ENCODE measurements around the gene ACTG1. TPM values are rescaled to one million over a fixed set of nuclear protein-coding genes. Genes with fewer than 3 reads are reported as not detected.

The ACTG1 gene
- total and polyA plus RNA-seq, 2 of the 13 experiments (the other 11 are each of a cell fraction or from before 2014, with no cell fraction given) = 973 to 1,138 TPM

DNA sequence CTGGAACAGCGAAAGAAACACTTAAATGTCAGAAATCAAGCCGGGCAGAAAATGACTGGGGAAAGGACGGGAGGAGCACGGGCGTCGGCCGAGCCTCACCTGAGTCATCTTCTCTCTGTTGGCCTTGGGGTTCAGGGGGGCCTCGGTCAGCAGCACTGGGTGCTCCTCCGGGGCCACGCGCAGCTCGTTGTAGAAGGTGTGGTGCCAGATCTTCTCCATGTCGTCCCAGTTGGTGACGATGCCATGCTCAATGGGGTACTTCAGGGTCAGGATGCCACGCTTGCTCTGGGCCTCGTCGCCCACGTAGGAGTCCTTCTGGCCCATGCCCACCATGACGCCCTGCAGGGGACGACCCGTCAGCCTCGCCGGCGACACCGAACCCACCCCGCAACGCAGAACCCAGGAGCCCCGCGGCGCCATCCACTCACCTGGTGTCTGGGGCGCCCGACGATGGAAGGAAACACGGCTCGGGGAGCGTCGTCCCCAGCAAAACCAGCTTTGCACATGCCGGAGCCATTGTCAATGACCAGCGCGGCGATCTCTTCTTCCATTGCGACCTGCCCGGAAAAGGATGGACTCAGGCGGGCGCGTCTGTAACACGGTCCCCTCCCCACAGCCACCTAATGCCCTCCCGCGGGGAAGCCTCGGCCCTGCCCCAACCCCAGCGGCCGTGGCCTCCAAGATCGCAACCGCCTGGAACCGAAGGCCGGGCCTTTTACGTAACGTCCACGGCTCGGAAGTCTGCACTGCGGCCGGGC, 616 bp downstream of the ACTG1 start (continued):
- TF ChIP-seq, protein P1, sequence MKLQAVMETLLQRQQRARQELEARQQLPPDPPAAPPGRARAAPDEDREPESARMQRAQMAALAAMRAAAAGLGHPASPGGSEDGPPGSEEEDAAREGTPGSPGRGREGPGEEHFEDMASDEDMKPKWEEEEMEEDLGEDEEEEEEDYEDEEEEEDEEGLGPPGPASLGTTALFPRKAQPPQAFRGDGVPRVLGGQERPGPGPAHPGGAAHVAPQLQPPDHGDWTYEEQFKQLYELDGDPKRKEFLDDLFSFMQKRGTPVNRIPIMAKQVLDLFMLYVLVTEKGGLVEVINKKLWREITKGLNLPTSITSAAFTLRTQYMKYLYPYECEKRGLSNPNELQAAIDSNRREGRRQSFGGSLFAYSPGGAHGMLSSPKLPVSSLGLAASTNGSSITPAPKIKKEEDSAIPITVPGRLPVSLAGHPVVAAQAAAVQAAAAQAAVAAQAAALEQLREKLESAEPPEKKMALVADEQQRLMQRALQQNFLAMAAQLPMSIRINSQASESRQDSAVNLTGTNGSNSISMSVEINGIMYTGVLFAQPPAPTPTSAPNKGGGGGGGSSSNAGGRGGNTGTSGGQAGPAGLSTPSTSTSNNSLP (IDR thresholded peaks at IDR 0.05; ENCODE audit: low read depth, low read length) = no peak
- 0 out of 2 replicates have a peak, but pooled peaks have one; percentile 4 for TF ChIP-seq MXD4 (CRISPR knock-in tag; IDR thresholded peaks at IDR 0.05)
- no peak for TF ChIP-seq IKZF4 (CRISPR knock-in tag; IDR thresholded peaks at IDR 0.05; ENCODE audit: borderline replicate concordance, low read depth, not compliant biosample characterization)
- 0 out of 2 replicates have a peak, but pooled peaks have one; percentile 3 for TF ChIP-seq BHLHE40 (IDR thresholded peaks at IDR 0.05; ENCODE audit: low read length)
- peak; percentile 57; the same call in 1 of the 2 replicates for TF ChIP-seq NFKB2 (CRISPR knock-in tag; IDR thresholded peaks at IDR 0.05; ENCODE audit: borderline replicate concordance)
- TF ChIP-seq CBX5 (CRISPR knock-in tag; IDR thresholded peaks at IDR 0.05; ENCODE audit: borderline replicate concordance) = no peak
- TF ChIP-seq ZNF460 (CRISPR knock-in tag; IDR thresholded peaks at IDR 0.05; ENCODE audit: borderline replicate concordance) = no peak
- no peak for TF ChIP-seq FOXP1 (IDR thresholded peaks at IDR 0.05)
- TF ChIP-seq FOXP1 (CRISPR knock-in tag; IDR thresholded peaks at IDR 0.05) = no peak
- no peak for TF ChIP-seq HOXA5 (CRISPR knock-in tag; IDR thresholded peaks at IDR 0.05)
- TF ChIP-seq, protein P2, sequence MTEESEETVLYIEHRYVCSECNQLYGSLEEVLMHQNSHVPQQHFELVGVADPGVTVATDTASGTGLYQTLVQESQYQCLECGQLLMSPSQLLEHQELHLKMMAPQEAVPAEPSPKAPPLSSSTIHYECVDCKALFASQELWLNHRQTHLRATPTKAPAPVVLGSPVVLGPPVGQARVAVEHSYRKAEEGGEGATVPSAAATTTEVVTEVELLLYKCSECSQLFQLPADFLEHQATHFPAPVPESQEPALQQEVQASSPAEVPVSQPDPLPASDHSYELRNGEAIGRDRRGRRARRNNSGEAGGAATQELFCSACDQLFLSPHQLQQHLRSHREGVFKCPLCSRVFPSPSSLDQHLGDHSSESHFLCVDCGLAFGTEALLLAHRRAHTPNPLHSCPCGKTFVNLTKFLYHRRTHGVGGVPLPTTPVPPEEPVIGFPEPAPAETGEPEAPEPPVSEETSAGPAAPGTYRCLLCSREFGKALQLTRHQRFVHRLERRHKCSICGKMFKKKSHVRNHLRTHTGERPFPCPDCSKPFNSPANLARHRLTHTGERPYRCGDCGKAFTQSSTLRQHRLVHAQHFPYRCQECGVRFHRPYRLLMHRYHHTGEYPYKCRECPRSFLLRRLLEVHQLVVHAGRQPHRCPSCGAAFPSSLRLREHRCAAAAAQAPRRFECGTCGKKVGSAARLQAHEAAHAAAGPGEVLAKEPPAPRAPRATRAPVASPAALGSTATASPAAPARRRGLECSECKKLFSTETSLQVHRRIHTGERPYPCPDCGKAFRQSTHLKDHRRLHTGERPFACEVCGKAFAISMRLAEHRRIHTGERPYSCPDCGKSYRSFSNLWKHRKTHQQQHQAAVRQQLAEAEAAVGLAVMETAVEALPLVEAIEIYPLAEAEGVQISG (CRISPR knock-in tag; IDR thresholded peaks at IDR 0.05) = peak; percentile 54; the same call in 1 of the 2 replicates
- TF ChIP-seq, protein P3, sequence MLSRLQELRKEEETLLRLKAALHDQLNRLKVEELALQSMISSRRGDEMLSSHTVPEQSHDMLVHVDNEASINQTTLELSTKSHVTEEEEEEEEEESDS (CRISPR knock-in tag; IDR thresholded peaks at IDR 0.05; ENCODE audit: borderline replicate concordance) = no peak
- no peak for TF ChIP-seq KAT8 (CRISPR knock-in tag; IDR thresholded peaks at IDR 0.05)
- TF ChIP-seq, protein P4, sequence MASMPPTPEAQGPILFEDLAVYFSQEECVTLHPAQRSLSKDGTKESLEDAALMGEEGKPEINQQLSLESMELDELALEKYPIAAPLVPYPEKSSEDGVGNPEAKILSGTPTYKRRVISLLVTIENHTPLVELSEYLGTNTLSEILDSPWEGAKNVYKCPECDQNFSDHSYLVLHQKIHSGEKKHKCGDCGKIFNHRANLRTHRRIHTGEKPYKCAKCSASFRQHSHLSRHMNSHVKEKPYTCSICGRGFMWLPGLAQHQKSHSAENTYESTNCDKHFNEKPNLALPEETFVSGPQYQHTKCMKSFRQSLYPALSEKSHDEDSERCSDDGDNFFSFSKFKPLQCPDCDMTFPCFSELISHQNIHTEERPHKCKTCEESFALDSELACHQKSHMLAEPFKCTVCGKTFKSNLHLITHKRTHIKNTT (CRISPR knock-in tag; IDR thresholded peaks at IDR 0.05) = no peak
- no peak for TF ChIP-seq HNRNPUL1 (IDR thresholded peaks at IDR 0.05; ENCODE audit: low read depth, low read length)
- 0 out of 2 replicates have a peak, but pooled peaks have one; percentile 20 for TF ChIP-seq ZNF878 (CRISPR knock-in tag; IDR thresholded peaks at IDR 0.05)
- no peak; the same call in 1 of the 2 replicates for TF ChIP-seq DNMT1 (CRISPR knock-in tag; IDR thresholded peaks at IDR 0.05)
- TF ChIP-seq ZNF709 (CRISPR knock-in tag; IDR thresholded peaks at IDR 0.05) = no peak
- TF ChIP-seq ZFY (CRISPR knock-in tag; IDR thresholded peaks at IDR 0.05) = no peak
- TF ChIP-seq, protein P5, sequence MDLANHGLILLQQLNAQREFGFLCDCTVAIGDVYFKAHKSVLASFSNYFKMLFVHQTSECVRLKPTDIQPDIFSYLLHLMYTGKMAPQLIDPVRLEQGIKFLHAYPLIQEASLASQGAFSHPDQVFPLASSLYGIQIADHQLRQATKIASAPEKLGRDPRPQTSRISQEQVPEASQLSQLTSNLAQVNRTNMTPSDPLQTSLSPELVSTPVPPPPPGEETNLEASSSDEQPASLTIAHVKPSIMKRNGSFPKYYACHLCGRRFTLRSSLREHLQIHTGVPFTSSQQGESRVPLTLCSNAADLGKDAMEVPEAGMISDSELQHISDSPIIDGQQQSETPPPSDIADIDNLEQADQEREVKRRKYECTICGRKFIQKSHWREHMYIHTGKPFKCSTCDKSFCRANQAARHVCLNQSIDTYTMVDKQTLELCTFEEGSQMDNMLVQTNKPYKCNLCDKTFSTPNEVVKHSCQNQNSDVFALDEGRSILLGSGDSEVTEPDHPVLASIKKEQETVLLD (CRISPR knock-in tag; IDR thresholded peaks at IDR 0.05; ENCODE audit: low read depth) = peak; percentile 63
- no peak for TF ChIP-seq ZNF124 (CRISPR knock-in tag; IDR thresholded peaks at IDR 0.05)
- no peak; the same call in none of the 2 replicates for TF ChIP-seq ZNF225 (CRISPR knock-in tag; IDR thresholded peaks at IDR 0.05)
- TF ChIP-seq HDAC1 (CRISPR knock-in tag; IDR thresholded peaks at IDR 0.05) = no peak
- TF ChIP-seq ZNF547 (CRISPR knock-in tag; IDR thresholded peaks at IDR 0.05) = peak; percentile 25; the same call in 1 of the 2 replicates
